B cell (primary cell): ENCODE results near the gene WDR26. TPM values are rescaled to one million over a fixed set of nuclear protein-coding genes. Genes with fewer than 3 reads are reported as not detected.

Experiments used
- ATAC-seq: fragments of 200-7000 bp; cut with Tn5 transposase; one replicate; pipeline ENCODE4 v1.10.0; 2021; ENCODE audit warnings: low read depth, mild to moderate bottlenecking, moderate number of reproducible peaks, moderate library complexity
- CTCF ChIA-PET: fragments of 350-600 bp; sonication (Branson Sonifier 250); formaldehyde crosslinking; loops from one replicate; lab custom pipeline; 2021; ENCODE audit warnings: antibody characterized with exemption, inconsistent platforms; lab: Charles Lee
- POLR2A ChIA-PET: fragments of 350-600 bp; sonication (Branson Sonifier 250); formaldehyde crosslinking; loops from one replicate; lab custom pipeline; 2021; ENCODE audit warnings: antibody characterized with exemption; lab: Charles Lee
- DNase-seq: peaks from one replicate; pipeline ENCODE4 v3.0.0; 2013
- H2AFZ ChIP-seq: 2 replicates; pipeline ENCODE4 v1.6.1; 2012; ENCODE audit warnings: mild to moderate bottlenecking, low read depth, low read length; ENCODE audit not compliant: insufficient read depth, poor library complexity, severe bottlenecking
- H3K27ac ChIP-seq, 2 donors: 1 replicate in 1 of 2; 2 replicates in 1 of 2; pipeline ENCODE4 v1.5.1; 2012 to 2013; ENCODE audit warnings: low read length in 2 of 2, mild to moderate bottlenecking in 2 of 2, moderate library complexity in 1 of 2
- H3K27me3 ChIP-seq, 4 experiments: fragments of 200-600 bp in 1 of 4; sonication (generic) in 1 of 4; replicated peaks in 1 of 4; 1 replicate in 2 of 4; 2 replicates in 2 of 4; pipeline versions ENCODE4 v1.6.1 to v1.7.0; 2013 to 2016; ENCODE audit warnings: low read length in 3 of 4, mild to moderate bottlenecking in 2 of 4, mixed read lengths in 1 of 4, moderate library complexity in 1 of 4; ENCODE audit not compliant: insufficient read depth in 4 of 4, control insufficient read depth in 3 of 4; ENCODE audit errors: control extremely low read depth in 1 of 4
- H3K36me3 ChIP-seq, 2 experiments: replicated peaks in 1 of 2; 1 replicate in 1 of 2; 2 replicates in 1 of 2; pipeline versions ENCODE4 v1.6.1 to v1.7.1; 2013; ENCODE audit warnings: low read length in 1 of 2; ENCODE audit not compliant: insufficient read depth in 2 of 2, control insufficient read depth in 1 of 2; ENCODE audit errors: control extremely low read depth in 1 of 2, extremely low read depth in 1 of 2
- H3K4me1 ChIP-seq, 2 donors: fragments of 200-600 bp in 1 of 2; sonication (generic) in 1 of 2; 1 replicate in 1 of 2; 2 replicates in 1 of 2; pipeline versions ENCODE4 v1.5.1 to v1.6.1; 2013 to 2017; ENCODE audit warnings: low read length in 2 of 2; ENCODE audit not compliant: control insufficient read depth in 2 of 2, insufficient read depth in 2 of 2
- H3K4me2 ChIP-seq: replicated peaks from 2 replicates; pipeline ENCODE3; 2012; ENCODE audit warnings: mild to moderate bottlenecking, low read depth, low read length; ENCODE audit not compliant: poor library complexity, severe bottlenecking
- H3K4me3 ChIP-seq, 5 experiments: fragments of 200-600 bp in 1 of 5; sonication (generic) in 1 of 5; 1 replicate in 3 of 5; 2 replicates in 2 of 5; pipeline versions ENCODE4 v1.5.1 to v1.7.0; 2011 to 2016; ENCODE audit warnings: low read length in 4 of 5, mild to moderate bottlenecking in 4 of 5, low read depth in 2 of 5, control low read depth in 1 of 5, moderate library complexity in 1 of 5; ENCODE audit not compliant: insufficient read depth in 1 of 5; ENCODE audit errors: control extremely low read depth in 1 of 5, extremely low read depth in 1 of 5
- H3K79me2 ChIP-seq: fragments of 200-600 bp; sonication (generic); one replicate; pipeline ENCODE4 v1.6.0; 2016; ENCODE audit warnings: low read length; ENCODE audit not compliant: control insufficient read depth, insufficient read depth
- H3K9ac ChIP-seq: fragments of 200-600 bp; sonication (generic); 2 replicates; pipeline ENCODE4 v1.6.1; 2017; ENCODE audit warnings: mild to moderate bottlenecking, low read length, moderate library complexity
- H3K9me3 ChIP-seq, 3 donors: one replicate each; pipeline versions ENCODE4 v1.6.1 to v1.7.1; 2013; ENCODE audit warnings: low read length in 2 of 3; ENCODE audit not compliant: control insufficient read depth in 2 of 3, insufficient read depth in 1 of 3; ENCODE audit errors: control extremely low read depth in 1 of 3
- H4K20me1 ChIP-seq: 2 replicates; pipeline ENCODE4 v1.6.0; 2012; ENCODE audit warnings: mild to moderate bottlenecking, low read length; ENCODE audit not compliant: insufficient read depth, control insufficient read depth, poor library complexity, severe bottlenecking
- H3K27ac Mint-ChIP-seq: one replicate; pipeline ENCODE4 v1.8.0; 2021; ENCODE audit warnings: mixed read lengths
- H3K27me3 Mint-ChIP-seq: one replicate; pipeline ENCODE4 v1.8.0; 2021; ENCODE audit warnings: mixed read lengths
- H3K4me1 Mint-ChIP-seq: one replicate; pipeline ENCODE4 v1.8.0; 2021; ENCODE audit warnings: mixed read lengths
- H3K4me3 Mint-ChIP-seq: one replicate; pipeline ENCODE4 v1.8.0; 2021; ENCODE audit warnings: mixed read lengths
- H3K9me3 Mint-ChIP-seq: one replicate; pipeline ENCODE4 v1.8.0; 2022; ENCODE audit warnings: mixed read lengths; ENCODE audit not compliant: insufficient read depth
- EZH2 ChIP-seq: IDR thresholded peaks from 2 replicates; pipeline ENCODE4 v1.6.1; 2012; ENCODE audit warnings: borderline replicate concordance, low read depth, mild to moderate bottlenecking, moderate library complexity, low read length; ENCODE audit not compliant: insufficient read depth, poor library complexity, severe bottlenecking
- WGBS: methylation state at CpG from one replicate; pipeline ENCODE4 v1.1.5; 2013; ENCODE audit warnings: missing lambda C conversion rate; ENCODE audit not compliant: insufficient coverage; 5-methylcytosine and 5-hydroxymethylcytosine counted together
- intact Hi-C: fragments of 100-400 bp; cut with micrococcal nuclease; formaldehyde crosslinking; loops from one replicate; pipeline ENCODE4 v1.10.0; 2022
- polyA plus RNA-seq: library from polyadenylated mRNA; depleted of rRNA; stranded (reverse); fragments of >200 nt; gene quantifications from 2 replicates; pipeline ENCODE4 v1.2.3, GENCODE V29; 2012
- total RNA-seq, 2 donors: library from RNA; stranded (reverse); fragments of 120-200 nt in 1 of 2; gene quantifications; 1 replicate in 1 of 2; 2 replicates in 1 of 2; pipeline versions ENCODE4 v1.2.3 to v1.2.4, GENCODE V29; 2013 to 2022
- TF ChIP-seq, protein P1 (sequence below): fragments of 200-600 bp; IDR thresholded peaks from one replicate; pipeline ENCODE4 v1.8.0; 2022; ENCODE audit warnings: antibody characterized with exemption, mild to moderate bottlenecking

The WDR26 gene
- total and polyA plus RNA-seq, 2 donors (not counting 1 experiment from before 2014, with no cell fraction given): 35.7 to 108 TPM

DNA sequence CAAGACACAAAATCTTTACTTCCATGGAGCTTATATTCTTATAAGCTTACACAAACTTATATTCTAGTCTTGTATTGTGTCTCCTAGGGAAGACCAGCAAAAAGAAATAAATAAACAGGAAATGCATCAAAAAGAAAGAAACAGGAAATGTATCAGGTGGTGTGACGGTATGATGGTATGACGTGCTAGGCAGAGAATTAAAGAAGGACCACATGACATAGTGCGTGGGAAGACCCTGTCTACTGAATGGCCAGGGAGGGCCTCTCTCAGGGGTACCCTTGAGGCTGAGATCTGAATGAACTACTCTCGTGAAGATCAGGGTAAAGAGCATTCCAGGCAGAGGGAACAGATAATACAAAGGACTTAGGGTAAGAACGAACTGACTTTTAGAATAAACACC lies 15.6 kb upstream of the WDR26 start:
- peaks cover 5% of the 10 kb centered on the region for H3K79me2 ChIP-seq
- POLR2A ChIA-PET: no interaction called here

DNA sequence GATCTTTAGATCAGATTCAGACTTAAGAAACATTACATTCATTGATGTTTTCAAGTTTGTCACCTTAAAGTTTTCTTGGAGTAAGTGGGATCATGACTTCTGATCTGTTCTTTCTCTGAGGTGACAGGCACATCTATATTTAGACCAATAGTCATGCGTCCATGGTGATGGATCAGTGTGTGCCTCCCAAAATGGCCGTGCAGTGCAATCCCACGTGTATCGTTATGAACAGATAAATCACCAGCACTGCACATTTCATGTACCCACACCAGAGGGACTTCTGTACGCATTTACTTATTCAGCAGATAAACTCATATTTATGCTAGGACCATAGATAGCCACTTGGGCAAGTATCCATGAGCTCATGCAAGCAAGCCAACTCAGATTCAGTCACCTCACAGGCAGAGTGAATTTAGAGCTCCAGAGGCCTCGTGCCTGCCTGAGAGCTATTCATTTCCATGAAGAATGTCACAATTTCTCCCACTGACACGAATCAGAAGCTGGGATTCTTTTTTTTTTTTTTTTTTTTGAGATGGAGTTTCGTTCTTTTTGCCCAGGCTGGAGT lies 13.9 kb upstream of the WDR26 start:
- no peaks in the 10 kb centered on the region for H3K27me3 ChIP-seq
- H3K9me3 ChIP-seq: no peaks in the 10 kb centered on the region
- no peak for TF ChIP-seq EZH2
- TF ChIP-seq, protein P1, sequence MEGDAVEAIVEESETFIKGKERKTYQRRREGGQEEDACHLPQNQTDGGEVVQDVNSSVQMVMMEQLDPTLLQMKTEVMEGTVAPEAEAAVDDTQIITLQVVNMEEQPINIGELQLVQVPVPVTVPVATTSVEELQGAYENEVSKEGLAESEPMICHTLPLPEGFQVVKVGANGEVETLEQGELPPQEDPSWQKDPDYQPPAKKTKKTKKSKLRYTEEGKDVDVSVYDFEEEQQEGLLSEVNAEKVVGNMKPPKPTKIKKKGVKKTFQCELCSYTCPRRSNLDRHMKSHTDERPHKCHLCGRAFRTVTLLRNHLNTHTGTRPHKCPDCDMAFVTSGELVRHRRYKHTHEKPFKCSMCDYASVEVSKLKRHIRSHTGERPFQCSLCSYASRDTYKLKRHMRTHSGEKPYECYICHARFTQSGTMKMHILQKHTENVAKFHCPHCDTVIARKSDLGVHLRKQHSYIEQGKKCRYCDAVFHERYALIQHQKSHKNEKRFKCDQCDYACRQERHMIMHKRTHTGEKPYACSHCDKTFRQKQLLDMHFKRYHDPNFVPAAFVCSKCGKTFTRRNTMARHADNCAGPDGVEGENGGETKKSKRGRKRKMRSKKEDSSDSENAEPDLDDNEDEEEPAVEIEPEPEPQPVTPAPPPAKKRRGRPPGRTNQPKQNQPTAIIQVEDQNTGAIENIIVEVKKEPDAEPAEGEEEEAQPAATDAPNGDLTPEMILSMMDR: no peak
- Mint-ChIP-seq H3K4me1 (no peaks in the 10 kb centered on the region), H3K27ac (no peak overlapping the region), H3K27me3 (no peaks in the 10 kb centered on the region), H3K4me3 (no peak overlapping the region), H3K9me3 (no peaks in the 10 kb centered on the region)
- H3K79me2 ChIP-seq: peaks cover 5% of the 10 kb centered on the region
- no peak for ATAC-seq
- no peak overlapping the region for H3K9ac ChIP-seq
- no peak overlapping the region for H2AFZ ChIP-seq
- intact Hi-C loops: no loop called here
- no peaks in the 10 kb centered on the region for H3K4me1 ChIP-seq
- H3K4me2 ChIP-seq: no peak overlapping the region
- H3K27ac ChIP-seq: no peak overlapping the region
- no peaks in the 10 kb centered on the region for H4K20me1 ChIP-seq
- 98% methylated on average over 5 of the region's 8 CpGs for WGBS
- DNase-seq: no peak
- no peaks in the 10 kb centered on the region for H3K36me3 ChIP-seq
- ChIA-PET CTCF (interaction anchor here (1.4 to 3.2 kb wide), 2 partner anchors 9 to 16 kb away, joined by 4 to 17 read pairs; no protein-coding TSS in a partner anchor), POLR2A (no interaction called here)
- H3K4me3 ChIP-seq: no peak overlapping the region

More for the DNA sequence above, 15.6 kb upstream of the WDR26 start:
- Mint-ChIP-seq H3K27ac (no peak overlapping the region), H3K4me3 (no peak overlapping the region), H3K27me3 (no peaks in the 10 kb centered on the region), H3K4me1 (no peaks in the 10 kb centered on the region), H3K9me3 (no peaks in the 10 kb centered on the region)
- intact Hi-C loops: no loop called here
- DNase-seq (no peak), ATAC-seq (no peak)
- no peak for TF ChIP-seq EZH2
- TF ChIP-seq, protein P1: no peak
- Histone ChIP-seq H2AFZ (no peak overlapping the region), H3K9me3 (no peaks in the 10 kb centered on the region), H4K20me1 (no peaks in the 10 kb centered on the region), H3K4me1 (no peaks in the 10 kb centered on the region), H3K4me2 (no peak overlapping the region), H3K9ac (no peak overlapping the region), H3K36me3 (peaks cover 0 to 3% of the 10 kb centered on the region in 2 experiments), H3K4me3 (no peak overlapping the region), H3K27me3 (no peaks in the 10 kb centered on the region), H3K27ac (no peak overlapping the region)
- CTCF ChIA-PET: no interaction called here
- WGBS: 83% methylated on average over 5 of the region's 5 CpGs
